ENCODE results near the gene KCNMA1.

DNA sequence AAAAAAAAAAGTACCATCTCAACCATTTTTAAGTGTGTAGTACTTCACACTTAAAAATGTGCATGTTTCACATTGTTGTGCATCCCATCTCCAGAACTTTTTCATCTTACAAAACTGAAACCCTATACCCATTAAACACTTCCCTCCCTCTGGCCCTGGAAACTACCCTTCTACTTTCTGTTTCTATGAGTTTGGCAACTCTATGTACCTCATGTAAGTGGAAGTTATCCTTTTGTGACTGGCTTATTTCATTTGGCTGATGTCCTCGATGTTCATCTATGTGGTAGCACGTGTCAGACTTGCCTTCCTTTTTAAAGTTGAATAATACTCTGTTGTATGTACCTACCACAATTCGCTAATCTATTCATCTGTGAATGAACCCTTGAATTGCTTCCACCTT lies 12.2 kb downstream of the KCNMA1 start:
- TF ChIP-seq, protein P1, sequence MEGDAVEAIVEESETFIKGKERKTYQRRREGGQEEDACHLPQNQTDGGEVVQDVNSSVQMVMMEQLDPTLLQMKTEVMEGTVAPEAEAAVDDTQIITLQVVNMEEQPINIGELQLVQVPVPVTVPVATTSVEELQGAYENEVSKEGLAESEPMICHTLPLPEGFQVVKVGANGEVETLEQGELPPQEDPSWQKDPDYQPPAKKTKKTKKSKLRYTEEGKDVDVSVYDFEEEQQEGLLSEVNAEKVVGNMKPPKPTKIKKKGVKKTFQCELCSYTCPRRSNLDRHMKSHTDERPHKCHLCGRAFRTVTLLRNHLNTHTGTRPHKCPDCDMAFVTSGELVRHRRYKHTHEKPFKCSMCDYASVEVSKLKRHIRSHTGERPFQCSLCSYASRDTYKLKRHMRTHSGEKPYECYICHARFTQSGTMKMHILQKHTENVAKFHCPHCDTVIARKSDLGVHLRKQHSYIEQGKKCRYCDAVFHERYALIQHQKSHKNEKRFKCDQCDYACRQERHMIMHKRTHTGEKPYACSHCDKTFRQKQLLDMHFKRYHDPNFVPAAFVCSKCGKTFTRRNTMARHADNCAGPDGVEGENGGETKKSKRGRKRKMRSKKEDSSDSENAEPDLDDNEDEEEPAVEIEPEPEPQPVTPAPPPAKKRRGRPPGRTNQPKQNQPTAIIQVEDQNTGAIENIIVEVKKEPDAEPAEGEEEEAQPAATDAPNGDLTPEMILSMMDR (IDR thresholded peaks at IDR 0.05): no peak
- TF ChIP-seq POLR2A (IDR thresholded peaks at IDR 0.05): no peak
- no peak for TF ChIP-seq POLR2AphosphoS5 (IDR thresholded peaks at IDR 0.05)
- no peak for TF ChIP-seq EP300 (IDR thresholded peaks at IDR 0.05; ENCODE audit: low read depth)
